GM19035 (cell line): Measurements from ENCODE around the gene HAS3.

Source experiments
- ATAC-seq: cut with Tn5 transposase; IDR thresholded peaks from one replicate; pipeline ENCODE4 v1.9.1; 2021; ENCODE audit not compliant: unreplicated experiment

HAS3 gene

GRCh38 chr16:69089091-69089910 lies 16.2 kb upstream of the HAS3 start:
- no peak for ATAC-seq

GRCh38 chr16:69093974-69094373 lies 11.5 kb upstream of the HAS3 start:
- no peak for ATAC-seq

GRCh38 chr16:69094501-69094900 lies 11.0 kb upstream of the HAS3 start:
- ATAC-seq, result no peak

GRCh38 chr16:69095193-69095592 lies 10.3 kb upstream of the HAS3 start:
- ATAC-seq, result no peak

- ATAC-seq, result no peak
Measured at GRCh38 chr16:69100071-69100691, 5.3 kb upstream of the HAS3 start.

GRCh38 chr16:69106491-69107315 lies 1.2 kb downstream of the HAS3 start:
- ATAC-seq, result no peak

- no peak for ATAC-seq
Measured at GRCh38 chr16:69107316-69107962, 2.0 kb downstream of the HAS3 start.

GRCh38 chr16:69108064-69108904 lies 2.8 kb downstream of the HAS3 start:
- ATAC-seq, result no peak

GRCh38 chr16:69108905-69109252 lies 3.4 kb downstream of the HAS3 start:
- ATAC-seq, result no peak

- no peak for ATAC-seq
Measured at GRCh38 chr16:69109486-69110270, 4.2 kb downstream of the HAS3 start.

- ATAC-seq, result no peak
Measured at GRCh38 chr16:69110406-69110805, 5.0 kb downstream of the HAS3 start.

GRCh38 chr16:69111216-69111875 lies 5.9 kb downstream of the HAS3 start:
- ATAC-seq, result no peak

GRCh38 chr16:69111876-69112230 lies 6.4 kb downstream of the HAS3 start:
- ATAC-seq, result no peak

- ATAC-seq, result no peak
Measured at GRCh38 chr16:69112285-69113129, 7.1 kb downstream of the HAS3 start.

- no peak for ATAC-seq
Measured at GRCh38 chr16:69113216-69113615, 7.8 kb downstream of the HAS3 start.

GRCh38 chr16:69114346-69114975 lies 9.0 kb downstream of the HAS3 start:
- no peak for ATAC-seq

- ATAC-seq, result no peak
Measured at GRCh38 chr16:69114976-69115355, 9.5 kb downstream of the HAS3 start.

- ATAC-seq, result no peak
Measured at GRCh38 chr16:69115361-69115760, 9.9 kb downstream of the HAS3 start.
